Mesodermal cell (in vitro differentiated cells): Measurements from ENCODE around the gene POTEG. TPM values are rescaled to one million over a fixed set of nuclear protein-coding genes. Genes with fewer than 3 reads are reported as not detected.
"Not testable (repeated sequence)": the region's sequence is repeated elsewhere in the genome, so short reads cannot be mapped to it uniquely, and the experiment has no call there.

Experiments
- H3K27ac ChIP-seq: 2 replicates; pipeline ENCODE4 v1.7.0; 2013; ENCODE audit warnings: mild to moderate bottlenecking, low read depth, low read length, moderate library complexity; ENCODE audit not compliant: severe bottlenecking
- H3K36me3 ChIP-seq: 2 replicates; pipeline ENCODE4 v1.7.1; 2013; ENCODE audit warnings: mild to moderate bottlenecking, low read length, moderate library complexity; ENCODE audit not compliant: control insufficient read depth, insufficient read depth
- H3K4me1 ChIP-seq: one replicate; pipeline ENCODE4 v1.7.1; 2013; ENCODE audit warnings: mild to moderate bottlenecking, low read length; ENCODE audit not compliant: insufficient read depth, control insufficient read depth, poor library complexity, severe bottlenecking
- H3K4me3 ChIP-seq: 2 replicates; pipeline ENCODE4 v1.7.0; 2013; ENCODE audit warnings: low read length, control low read depth, mild to moderate bottlenecking; ENCODE audit not compliant: insufficient read depth, poor library complexity, severe bottlenecking; ENCODE audit errors: extremely low read depth
- H3K9me3 ChIP-seq: 2 replicates; pipeline ENCODE4 v1.7.1; 2013; ENCODE audit warnings: mild to moderate bottlenecking, low read length, moderate library complexity; ENCODE audit not compliant: control insufficient read depth
- WGBS, 2 experiments: methylation state at CpG; one replicate each; pipeline ENCODE4 v1.1.5; 2013; ENCODE audit warnings: missing lambda C conversion rate in 2 of 2; ENCODE audit not compliant: insufficient coverage in 2 of 2; 5-methylcytosine and 5-hydroxymethylcytosine counted together
- polyA plus RNA-seq, 2 experiments: library from polyadenylated mRNA; stranded (reverse); fragments of 50-300 nt; gene quantifications; one replicate each; pipeline ENCODE4 v1.2.3, GENCODE V29; 2013

POTEG gene
- polyA plus RNA-seq (2013, experiment 1 of 2): not detected
- not detected for polyA plus RNA-seq (2013, experiment 2 of 2)

GRCh38 chr14:19434241-19434640, at the start of gene POTEG:
TSS of gene POTEG (minus strand) at chr14:19434341. CDS start at chr14:19434289, 52 bp downstream.
- H3K27ac ChIP-seq, H3K4me1 ChIP-seq, H3K9me3 ChIP-seq, H3K36me3 ChIP-seq, H3K4me3 ChIP-seq: not testable (repeated sequence)
- WGBS, 2 experiments: no CpG with 5 or more reads among the region's 12 CpGs

GRCh38 chr14:19482093-19482492, 48.0 kb upstream of the POTEG start:
- H3K9me3 ChIP-seq, H3K4me1 ChIP-seq, H3K4me3 ChIP-seq, H3K36me3 ChIP-seq, H3K27ac ChIP-seq: not testable (repeated sequence)
- WGBS, 2 experiments: no CpG with 5 or more reads among the region's 16 CpGs

DNA sequence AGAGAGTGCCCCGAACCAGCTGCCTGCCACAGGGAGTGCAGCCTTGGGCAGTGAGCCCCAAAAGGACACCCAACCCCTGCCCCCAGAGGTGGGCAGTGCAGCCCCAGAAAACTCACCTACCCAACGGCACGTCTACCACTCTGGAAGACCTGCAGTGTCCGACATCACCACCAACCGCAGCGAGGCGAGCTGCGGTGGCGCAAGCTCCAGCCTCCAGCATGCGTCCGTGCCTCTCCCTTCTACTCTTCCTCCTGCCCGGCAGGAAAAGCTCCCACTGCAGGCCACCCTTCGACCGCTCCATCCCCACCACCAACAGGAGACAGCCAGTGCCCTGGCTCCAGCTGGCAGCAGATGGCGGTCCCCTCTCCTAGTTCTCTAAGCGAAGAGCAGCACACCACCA, 47.3 kb upstream of the POTEG start:
- not testable (repeated sequence) for H3K27ac ChIP-seq, H3K4me1 ChIP-seq, H3K4me3 ChIP-seq, H3K9me3 ChIP-seq, H3K36me3 ChIP-seq
- WGBS, 2 experiments: no CpG with 5 or more reads among the region's 16 CpGs

GRCh38 chr14:19480491-19480890, 46.4 kb upstream of the POTEG start:
- no CpG with 5 or more reads among the region's 5 CpGs for WGBS, 2 experiments
- not testable (repeated sequence) for H3K4me1 ChIP-seq, H3K4me3 ChIP-seq, H3K9me3 ChIP-seq, H3K36me3 ChIP-seq, H3K27ac ChIP-seq

GRCh38 chr14:19445761-19446160, 11.6 kb upstream of the POTEG start:
- H3K36me3 ChIP-seq, H3K9me3 ChIP-seq, H3K4me1 ChIP-seq, H3K4me3 ChIP-seq, H3K27ac ChIP-seq: not testable (repeated sequence)
- no CpG with 5 or more reads among the region's 6 CpGs for WGBS, 2 experiments

DNA sequence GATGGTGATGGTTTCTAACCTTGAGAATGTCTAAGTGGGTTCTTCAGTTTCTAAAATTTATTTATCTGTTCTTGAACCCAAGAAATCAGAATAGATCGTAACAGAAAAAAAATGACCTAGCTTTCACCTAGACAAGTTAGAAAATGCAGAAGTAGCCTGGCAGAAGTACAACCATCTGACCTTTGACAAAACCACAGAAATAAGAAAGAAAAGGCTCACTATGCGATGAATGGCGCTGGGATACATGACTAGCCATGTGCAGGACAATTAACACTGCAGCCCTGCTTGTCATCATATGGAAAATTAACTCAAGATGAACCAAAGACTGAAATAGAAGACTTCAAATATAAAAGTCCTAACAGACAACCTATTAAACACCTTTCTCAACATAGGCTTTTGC, 5.7 kb upstream of the POTEG start:
- H3K4me3 ChIP-seq, H3K4me1 ChIP-seq, H3K27ac ChIP-seq, H3K36me3 ChIP-seq, H3K9me3 ChIP-seq: not testable (repeated sequence)
- no CpG with 5 or more reads among the region's 3 CpGs for whole genome bisulfite sequencing, 2 experiments

DNA sequence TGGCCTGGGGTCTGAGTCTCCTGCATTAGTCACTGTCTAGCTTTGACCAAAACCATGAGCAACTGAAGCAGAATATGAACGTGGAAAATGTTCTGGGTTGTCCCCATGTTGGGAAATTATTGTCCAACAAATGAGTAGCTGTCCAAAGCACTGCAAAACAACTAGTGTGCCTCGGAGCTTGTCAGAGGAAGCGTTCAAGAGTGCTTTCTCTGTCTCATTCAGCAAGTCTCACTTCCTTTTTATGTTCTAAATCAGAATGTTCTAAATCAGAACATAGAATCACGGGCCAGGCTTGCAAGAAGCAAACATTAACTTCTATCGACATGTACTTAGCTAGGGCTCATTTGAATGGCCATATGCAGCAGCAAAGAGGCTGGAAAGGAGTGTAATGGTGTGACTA, 5.1 kb upstream of the POTEG start:
- not testable (repeated sequence) for H3K4me3 ChIP-seq, H3K36me3 ChIP-seq, H3K9me3 ChIP-seq, H3K27ac ChIP-seq, H3K4me1 ChIP-seq
- no CpG with 5 or more reads among the region's 5 CpGs for WGBS, 2 experiments

- WGBS, 2 experiments: no CpG with 5 or more reads among the region's 1 CpG
Observed at GRCh38 chr14:19437126-19437443, 2.9 kb upstream of the POTEG start.

GRCh38 chr14:19436311-19437125, 2.4 kb upstream of the POTEG start:
- not testable (repeated sequence) for H3K4me1 ChIP-seq, H3K36me3 ChIP-seq, H3K9me3 ChIP-seq, H3K27ac ChIP-seq, H3K4me3 ChIP-seq
- WGBS, 2 experiments: no CpG with 5 or more reads among the region's 8 CpGs

More at GRCh38 chr14:19437126-19437443, 2.9 kb upstream of the POTEG start:
- not testable (repeated sequence) for H3K27ac ChIP-seq, H3K36me3 ChIP-seq, H3K4me1 ChIP-seq, H3K9me3 ChIP-seq, H3K4me3 ChIP-seq

GRCh38 chr14:19435852-19436251, 1.7 kb upstream of the POTEG start:
- H3K9me3 ChIP-seq, H3K36me3 ChIP-seq, H3K4me3 ChIP-seq, H3K27ac ChIP-seq, H3K4me1 ChIP-seq: not testable (repeated sequence)
- no CpG with 5 or more reads among the region's 2 CpGs for WGBS, 2 experiments

DNA sequence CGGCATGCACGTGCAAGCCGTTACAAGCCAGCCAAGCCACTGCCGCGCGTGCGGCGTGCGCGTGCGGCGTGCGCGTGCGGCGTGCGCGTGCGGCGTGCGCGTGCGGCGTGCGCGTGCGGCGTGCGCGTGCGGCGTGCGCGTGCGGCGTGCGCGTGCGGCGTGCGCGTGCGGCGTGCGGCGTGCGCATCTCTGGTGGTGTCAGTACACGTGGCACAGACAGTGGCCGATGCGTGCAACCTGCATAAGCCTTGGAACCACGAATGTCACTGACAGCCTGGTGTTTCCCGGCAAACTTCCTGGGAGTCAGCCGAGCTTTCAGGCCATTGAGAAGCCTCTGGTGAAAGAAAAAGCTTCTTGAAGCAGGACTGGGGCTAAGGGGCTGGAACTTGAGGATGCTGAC, 750 bp upstream of the POTEG start:
- not testable (repeated sequence) for H3K4me1 ChIP-seq, H3K4me3 ChIP-seq, H3K36me3 ChIP-seq, H3K27ac ChIP-seq, H3K9me3 ChIP-seq
- WGBS, 2 experiments: 86 to 95% methylated on average over 15 to 23 of the region's 53 CpGs
